HG03565 (cell line): Measurements from ENCODE around the gene SMIM23.

Experiments
- ATAC-seq: cut with Tn5 transposase; IDR thresholded peaks from one replicate; pipeline ENCODE4 v1.9.1; 2021; ENCODE audit warnings: mild to moderate bottlenecking, moderate library complexity; ENCODE audit not compliant: unreplicated experiment

SMIM23 gene

DNA sequence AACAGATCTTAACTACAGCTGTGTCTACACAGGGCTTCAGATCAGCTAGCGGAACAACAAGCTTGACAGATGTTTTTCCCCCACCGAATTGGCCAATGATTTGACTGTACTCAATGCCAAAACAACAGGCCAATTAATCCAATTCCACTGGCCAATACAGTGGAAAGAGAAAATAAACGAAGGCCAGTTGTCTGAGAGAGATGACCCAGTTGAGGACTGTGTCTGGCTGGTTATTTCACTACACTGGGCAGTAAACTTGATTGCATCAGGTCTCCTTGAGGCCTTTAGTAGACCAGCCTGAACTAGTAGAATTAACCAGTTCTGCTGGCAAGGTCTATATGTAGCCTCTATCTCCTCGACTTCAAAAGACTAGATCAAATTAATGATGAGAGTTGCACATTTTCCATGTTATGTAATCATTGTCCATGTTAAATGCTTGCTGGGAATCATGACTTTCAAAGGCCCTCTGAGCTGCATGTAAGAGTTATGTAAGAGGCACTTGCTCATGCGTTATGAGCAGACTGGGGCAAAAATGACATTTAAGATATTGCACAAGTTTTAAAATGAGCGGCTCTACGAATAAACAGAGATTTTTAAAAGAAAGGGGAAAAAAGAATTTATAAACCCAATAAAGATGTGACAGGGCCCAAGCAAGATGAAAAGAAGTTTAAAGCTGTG, 28.3 kb downstream of the SMIM23 start:
- ATAC-seq: no peak

DNA sequence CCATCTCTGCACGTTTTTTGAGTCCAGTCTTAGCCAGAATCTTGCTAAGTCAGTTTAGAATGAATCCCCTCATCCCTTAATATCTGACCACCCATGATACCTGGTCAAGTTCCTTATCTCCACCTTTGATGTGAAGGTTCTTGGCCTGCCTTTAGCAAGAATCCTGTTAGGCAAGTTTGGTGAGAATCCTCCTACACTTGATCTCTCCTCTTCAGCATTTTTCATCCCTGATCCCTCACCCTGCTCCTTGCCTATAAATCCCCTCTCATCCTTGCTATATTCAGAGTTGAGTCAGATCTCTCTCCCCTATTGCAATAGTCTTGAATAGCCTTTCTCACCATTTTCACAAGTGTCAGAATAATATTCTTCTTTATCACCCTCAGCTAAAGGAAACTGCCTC, 31.0 kb downstream of the SMIM23 start:
- ATAC-seq: no peak

- no peak for ATAC-seq
Measured at GRCh38 chr5:171820561-171820960, 34.9 kb downstream of the SMIM23 start.

- ATAC-seq: no peak
Measured at GRCh38 chr5:171821286-171821685, 35.7 kb downstream of the SMIM23 start.

DNA sequence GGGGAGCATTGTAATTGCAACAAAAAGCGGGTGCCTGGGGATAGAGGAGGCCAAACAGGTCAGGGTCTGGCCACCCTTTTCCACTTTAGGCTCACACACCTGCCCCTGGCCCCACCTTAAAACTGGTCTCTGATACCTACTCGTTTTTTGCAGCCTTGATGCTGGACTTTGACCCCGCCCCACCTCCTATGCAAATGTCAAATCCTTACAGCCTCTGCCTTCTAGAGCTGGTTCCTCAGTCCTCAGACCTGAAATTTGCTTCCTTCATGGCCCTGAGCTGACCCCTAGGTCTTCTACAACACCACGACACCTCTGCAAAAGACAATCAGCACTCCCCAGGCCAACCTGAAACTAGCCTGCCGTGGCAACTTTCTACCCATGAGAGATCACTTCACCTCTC, 37.7 kb downstream of the SMIM23 start:
- ATAC-seq: no peak

GRCh38 chr5:171825051-171825450, 39.4 kb downstream of the SMIM23 start:
- ATAC-seq: no peak

DNA sequence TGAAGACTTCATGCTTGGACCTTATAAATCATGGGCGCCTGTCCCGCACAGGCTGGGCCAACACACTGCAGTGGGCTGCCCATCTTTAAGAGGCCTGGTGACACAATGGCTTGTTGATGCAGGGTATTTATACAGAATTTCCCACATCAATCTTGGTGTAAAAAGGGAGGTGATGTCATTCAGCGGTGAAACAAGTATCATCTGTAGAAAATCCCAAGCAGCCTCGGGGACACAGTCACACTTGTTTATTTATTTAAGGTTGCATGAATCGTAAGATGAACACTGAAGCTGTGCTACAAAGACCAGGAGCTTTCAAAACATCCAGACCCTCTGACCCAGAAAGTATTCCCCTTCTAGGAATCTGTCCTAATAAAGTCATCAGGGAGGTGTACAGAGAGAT, 40.5 kb downstream of the SMIM23 start:
- no peak for ATAC-seq

DNA sequence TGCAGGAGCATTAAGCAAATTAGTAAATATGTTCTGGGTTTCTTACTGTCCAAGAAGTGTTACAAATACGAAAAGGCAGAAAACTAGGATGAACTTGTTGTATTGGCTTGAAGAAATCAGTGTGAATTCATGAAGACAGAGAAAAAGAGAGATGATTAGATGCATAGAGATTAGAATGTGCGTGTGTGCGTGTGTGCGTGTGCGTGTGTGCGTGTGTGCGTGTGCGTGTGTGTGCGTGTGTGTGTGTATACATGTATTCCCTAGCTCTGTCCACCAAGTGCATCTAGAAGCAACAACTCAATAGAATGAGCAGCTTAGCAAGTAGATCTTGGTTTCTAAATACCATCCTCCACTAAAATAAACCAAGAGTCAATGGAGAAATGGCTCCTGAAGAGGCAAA, 41.5 kb downstream of the SMIM23 start:
- ATAC-seq: no peak

DNA sequence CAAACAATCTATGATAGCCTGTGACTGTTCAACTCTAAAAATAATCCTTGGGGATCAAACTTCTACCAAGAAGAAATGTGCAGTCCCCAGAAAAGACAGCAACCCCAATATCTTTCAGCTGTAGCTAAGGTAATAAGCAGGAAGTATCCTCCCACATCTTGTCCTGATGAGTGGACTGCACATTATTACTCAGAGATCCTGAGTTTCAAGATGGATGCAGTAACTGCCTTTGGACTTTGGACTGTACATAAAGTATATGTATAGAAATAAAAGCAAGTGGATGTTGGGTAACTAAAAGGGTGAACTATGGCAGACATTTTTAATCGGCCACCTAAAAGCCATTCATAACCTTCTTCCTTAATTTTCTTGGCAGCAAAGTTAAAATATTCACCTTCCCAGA, 45.1 kb downstream of the SMIM23 start:
- no peak for ATAC-seq

GRCh38 chr5:171832775-171833174, 47.2 kb downstream of the SMIM23 start:
- no peak for ATAC-seq

- no peak for ATAC-seq
Measured at GRCh38 chr5:171834461-171834860, 48.8 kb downstream of the SMIM23 start.

GRCh38 chr5:171835066-171835465, 49.4 kb downstream of the SMIM23 start:
- ATAC-seq: no peak

- ATAC-seq: no peak
Measured at GRCh38 chr5:171837522-171837921, 51.9 kb downstream of the SMIM23 start.

- no peak for ATAC-seq
Measured at GRCh38 chr5:171838066-171838465, 52.4 kb downstream of the SMIM23 start.

DNA sequence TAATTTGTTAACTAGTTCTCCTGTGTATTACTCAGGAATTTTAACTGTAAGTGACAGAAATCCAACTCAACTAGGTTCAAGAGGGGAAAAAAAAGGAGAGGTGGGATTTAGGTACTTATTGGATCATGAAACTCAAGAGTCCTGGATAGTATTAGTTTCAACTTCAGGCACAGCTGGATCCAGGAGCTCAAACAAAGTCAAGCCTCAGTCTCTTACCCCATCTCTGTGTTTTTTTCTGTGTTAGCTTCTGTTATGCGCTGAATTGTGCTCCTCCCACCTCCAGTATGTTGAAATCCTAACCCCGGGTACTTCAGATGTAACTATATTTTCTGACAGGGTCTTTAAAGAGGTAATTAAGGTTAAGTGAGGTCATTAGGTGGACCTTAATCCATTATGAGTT, 53.5 kb downstream of the SMIM23 start:
- ATAC-seq: no peak

DNA sequence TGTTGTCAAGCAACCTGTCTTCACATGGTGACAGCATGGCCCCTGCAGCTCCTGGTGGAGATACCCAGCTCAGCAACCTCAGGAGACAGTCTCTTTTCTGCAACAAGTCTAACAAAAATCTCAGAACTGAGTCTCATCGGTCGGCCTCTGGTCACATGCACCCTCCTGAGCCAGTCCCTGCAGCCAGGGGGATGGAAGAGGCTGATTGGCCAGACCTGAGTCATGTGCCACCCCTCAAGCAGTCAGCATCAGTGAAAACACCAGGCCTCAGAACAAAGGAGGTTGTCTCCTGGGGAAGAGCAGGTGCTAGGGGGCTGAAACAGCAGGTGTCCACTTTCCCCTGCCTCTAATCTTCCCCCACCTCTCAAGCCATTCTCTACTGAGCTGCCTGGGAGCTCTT, 54.4 kb downstream of the SMIM23 start:
- ATAC-seq: no peak
